Measurements from ENCODE around the gene IL1RN. TPM values are rescaled to one million over a fixed set of nuclear protein-coding genes. Genes with fewer than 3 reads are reported as not detected.

The IL1RN gene
- total and polyA plus RNA-seq, 2 of the 4 experiments (the other 2 are of a cell fraction): not detected

DNA sequence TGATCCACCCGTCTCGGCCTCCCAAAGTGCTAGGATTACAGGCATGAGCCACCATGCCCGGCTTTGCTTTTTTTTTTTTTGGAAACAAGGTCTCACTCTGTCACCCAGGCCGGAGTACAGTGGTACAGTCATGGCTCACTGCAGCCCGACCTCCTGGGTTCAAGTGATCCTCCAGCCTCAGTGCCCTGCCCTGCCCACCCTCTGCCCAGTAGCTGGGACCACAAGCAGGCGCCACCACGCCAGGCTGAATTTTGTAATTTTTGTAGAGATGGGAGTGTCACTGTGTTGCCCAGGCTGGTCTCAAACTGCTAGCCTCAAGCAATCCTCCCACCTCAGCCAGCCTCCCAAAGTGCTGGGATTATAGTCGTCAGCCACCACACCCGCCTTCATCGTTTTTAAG is 34.8 kb downstream of the IL1RN start:
- in situ Hi-C loops (cut with MboI; ENCODE audit: low sequenced_read_pairs) (no loop called here), intact Hi-C loops (cut with micrococcal nuclease) (no loop called here), dilution Hi-C loops (cut with HindIII; ENCODE audit: low sequenced_read_pairs, unreplicated experiment) (no loop called here)
- no peak overlapping the region for H4K8ac ChIP-seq (ENCODE audit: low read depth in 2 of 2, low read length in 2 of 2)
- no peak overlapping the region for H2BK5ac ChIP-seq (ENCODE audit: low read depth, low read length, poor library complexity, severe bottlenecking)
- no peak overlapping the region for H2AK9ac ChIP-seq (replicated peaks; ENCODE audit: low read depth, low read length, poor library complexity)
- H3K9me1 ChIP-seq (ENCODE audit: insufficient read depth, low read length): no peaks in the 10 kb centered on the region
- H2BK20ac ChIP-seq (ENCODE audit: low read depth, low read length): no peak overlapping the region
- H2AFZ ChIP-seq (replicated peaks; ENCODE audit: low read length, poor library complexity): no peak overlapping the region
- no peak overlapping the region for H3K23ac ChIP-seq (ENCODE audit: low read depth, low read length)
- H2BK120ac ChIP-seq (ENCODE audit: low read depth, low read length): no peak overlapping the region
- no peak overlapping the region for H2AK5ac ChIP-seq (ENCODE audit: low read depth, low read length)
- WGBS, 2 experiments (ENCODE audit: extremely low coverage in 2 of 2, insufficient read length in 1 of 2): 74% methylated on average over 3 of the region's 10 CpGs; no CpG with 5 or more reads in 1 of the 2 experiments
- H3K4me1 ChIP-seq (ENCODE audit: control insufficient read depth, insufficient read depth, low read length): no peaks in the 10 kb centered on the region; the same call in 1 of the 2 replicates
- no peak overlapping the region for H3K4ac ChIP-seq (ENCODE audit: low read depth, low read length)
- TF ChIP-seq RCOR1 (IDR thresholded peaks at IDR 0.05; ENCODE audit: insufficient replicate concordance, low read length) (no peak), MXI1 (IDR thresholded peaks at IDR 0.05; ENCODE audit: borderline replicate concordance, low read depth, low read length) (no peak), MAFK (IDR thresholded peaks at IDR 0.05; ENCODE audit: low read depth, low read length) (no peak), CEBPB (IDR thresholded peaks at IDR 0.05; ENCODE audit: low read depth, low read length) (no peak), CHD1 (IDR thresholded peaks at IDR 0.05; ENCODE audit: low read depth, low read length) (no peak)
- no peaks in the 10 kb centered on the region for H3K36me3 ChIP-seq (ENCODE audit: control insufficient read depth, insufficient read depth, low read length)
- H3K79me1 ChIP-seq (ENCODE audit: low read depth in 1 of 2, low read length in 2 of 2): no peaks in the 10 kb centered on the region
- H3K56ac ChIP-seq (ENCODE audit: extremely low read depth, insufficient read depth, low read length): no peak overlapping the region
- CTCF ChIA-PET: no interaction called here
- BruUV-seq (replicated peaks): no TSS peak
- no peak for DNase-seq
- no peak overlapping the region for H4K5ac ChIP-seq (ENCODE audit: low read depth, low read length)
- H4K20me1 ChIP-seq (ENCODE audit: insufficient read depth, low read length): no peaks in the 10 kb centered on the region
- no peak overlapping the region for H3K4me3 ChIP-seq (ENCODE audit: insufficient read depth, low read depth, low read length)
- no peak overlapping the region for H3K18ac ChIP-seq (ENCODE audit: low read depth, low read length)
- no peak overlapping the region for H3K4me2 ChIP-seq (ENCODE audit: low read depth, low read length)
- H3K9me3 ChIP-seq (ENCODE audit: control insufficient read depth, insufficient read depth, low read length): no peaks in the 10 kb centered on the region
- no peak overlapping the region for H3K27ac ChIP-seq (ENCODE audit: insufficient read depth, low read length)
- H2BK15ac ChIP-seq (ENCODE audit: low read depth, low read length): no peak overlapping the region
- H3K9ac ChIP-seq (ENCODE audit: low read depth, low read length): no peak overlapping the region
- POLR2A ChIA-PET (ENCODE audit: unreplicated experiment): no interaction called here
- no peak for ATAC-seq (ENCODE audit: low read depth)
- H3K14ac ChIP-seq (replicated peaks; ENCODE audit: low read depth, low read length): no peak overlapping the region
- peaks cover 16% of the 10 kb centered on the region for H3K27me3 ChIP-seq (ENCODE audit: control insufficient read depth, insufficient read depth, low read length)
- no peak overlapping the region for H4K91ac ChIP-seq (ENCODE audit: insufficient read depth, low read depth, low read length)

All from IMR-90 (cell line).